Measurements from ENCODE around the gene PTPRT.

The PTPRT gene

GRCh38 chr20:42432496-42433334 is 757.0 kb downstream of the PTPRT start:
- no peaks in the 10 kb centered on the region for H3K36me3 ChIP-seq (ENCODE audit: control insufficient read depth, insufficient read depth, low read length)
- no peaks in the 10 kb centered on the region for H3K9me3 ChIP-seq (ENCODE audit: control insufficient read depth, low read length)
- no peak overlapping the region for H3K4me3 ChIP-seq (ENCODE audit: low read length)
- H3K4me1 ChIP-seq (ENCODE audit: control insufficient read depth, insufficient read depth, low read length) = no peaks in the 10 kb centered on the region
- no peak overlapping the region for H3K9ac ChIP-seq (ENCODE audit: low read length)
- no peaks in the 10 kb centered on the region for H3K27me3 ChIP-seq (ENCODE audit: control insufficient read depth, insufficient read depth, low read length)

GRCh38 chr20:42430598-42430997 is 759.1 kb downstream of the PTPRT start:
- Histone ChIP-seq H3K27me3 (ENCODE audit: control insufficient read depth, insufficient read depth, low read length) (no peaks in the 10 kb centered on the region), H3K4me1 (ENCODE audit: control insufficient read depth, insufficient read depth, low read length) (no peaks in the 10 kb centered on the region), H3K9ac (ENCODE audit: low read length) (no peak overlapping the region), H3K9me3 (ENCODE audit: control insufficient read depth, low read length) (no peaks in the 10 kb centered on the region), H3K36me3 (ENCODE audit: control insufficient read depth, insufficient read depth, low read length) (no peaks in the 10 kb centered on the region), H3K4me3 (ENCODE audit: low read length) (no peak overlapping the region)

GRCh38 chr20:42429761-42430458 is 759.8 kb downstream of the PTPRT start:
- Histone ChIP-seq H3K4me1 (ENCODE audit: control insufficient read depth, insufficient read depth, low read length) (no peaks in the 10 kb centered on the region), H3K36me3 (ENCODE audit: control insufficient read depth, insufficient read depth, low read length) (no peaks in the 10 kb centered on the region), H3K9ac (ENCODE audit: low read length) (no peak overlapping the region), H3K27me3 (ENCODE audit: control insufficient read depth, insufficient read depth, low read length) (no peaks in the 10 kb centered on the region), H3K9me3 (ENCODE audit: control insufficient read depth, low read length) (no peaks in the 10 kb centered on the region), H3K4me3 (ENCODE audit: low read length) (no peak overlapping the region)

GRCh38 chr20:42419814-42420532 is 769.7 kb downstream of the PTPRT start:
- no peaks in the 10 kb centered on the region for H3K36me3 ChIP-seq (ENCODE audit: control insufficient read depth, insufficient read depth, low read length)
- no peaks in the 10 kb centered on the region for H3K9me3 ChIP-seq (ENCODE audit: control insufficient read depth, low read length)
- H3K4me1 ChIP-seq (ENCODE audit: control insufficient read depth, insufficient read depth, low read length) = no peaks in the 10 kb centered on the region
- H3K4me3 ChIP-seq (ENCODE audit: low read length) = no peak overlapping the region
- no peaks in the 10 kb centered on the region for H3K27me3 ChIP-seq (ENCODE audit: control insufficient read depth, insufficient read depth, low read length)
- H3K9ac ChIP-seq (ENCODE audit: low read length) = no peak overlapping the region

- no peaks in the 10 kb centered on the region for H3K36me3 ChIP-seq (ENCODE audit: control insufficient read depth, insufficient read depth, low read length)
- no peaks in the 10 kb centered on the region for H3K9me3 ChIP-seq (ENCODE audit: control insufficient read depth, low read length)
- H3K4me1 ChIP-seq (ENCODE audit: control insufficient read depth, insufficient read depth, low read length) = no peaks in the 10 kb centered on the region
- H3K4me3 ChIP-seq (ENCODE audit: low read length) = no peak overlapping the region
- H3K9ac ChIP-seq (ENCODE audit: low read length) = no peak overlapping the region
- no peaks in the 10 kb centered on the region for H3K27me3 ChIP-seq (ENCODE audit: control insufficient read depth, insufficient read depth, low read length)
These were observed 782.9 kb downstream of the PTPRT start for GRCh38 chr20:42406826-42407225.

- H3K9ac ChIP-seq (ENCODE audit: low read length) = no peak overlapping the region
- H3K9me3 ChIP-seq (ENCODE audit: control insufficient read depth, low read length) = no peaks in the 10 kb centered on the region
- H3K27me3 ChIP-seq (ENCODE audit: control insufficient read depth, insufficient read depth, low read length) = no peaks in the 10 kb centered on the region
- no peak overlapping the region for H3K4me3 ChIP-seq (ENCODE audit: low read length)
- H3K4me1 ChIP-seq (ENCODE audit: control insufficient read depth, insufficient read depth, low read length) = no peaks in the 10 kb centered on the region
- H3K36me3 ChIP-seq (ENCODE audit: control insufficient read depth, insufficient read depth, low read length) = no peaks in the 10 kb centered on the region
These were observed 787.3 kb downstream of the PTPRT start for GRCh38 chr20:42402455-42402854.

- Histone ChIP-seq H3K4me3 (ENCODE audit: low read length) (no peak overlapping the region), H3K36me3 (ENCODE audit: control insufficient read depth, insufficient read depth, low read length) (no peaks in the 10 kb centered on the region), H3K9ac (ENCODE audit: low read length) (no peak overlapping the region)
These were observed 788.1 kb downstream of the PTPRT start for GRCh38 chr20:42401613-42402012.

GRCh38 chr20:42399802-42400201 is 789.9 kb downstream of the PTPRT start:
- no peaks in the 10 kb centered on the region for H3K9me3 ChIP-seq (ENCODE audit: control insufficient read depth, low read length)
- H3K9ac ChIP-seq (ENCODE audit: low read length) = no peak overlapping the region
- no peaks in the 10 kb centered on the region for H3K36me3 ChIP-seq (ENCODE audit: control insufficient read depth, insufficient read depth, low read length)
- H3K4me1 ChIP-seq (ENCODE audit: control insufficient read depth, insufficient read depth, low read length) = no peaks in the 10 kb centered on the region
- H3K27me3 ChIP-seq (ENCODE audit: control insufficient read depth, insufficient read depth, low read length) = no peaks in the 10 kb centered on the region
- no peak overlapping the region for H3K4me3 ChIP-seq (ENCODE audit: low read length)

More at GRCh38 chr20:42401613-42402012, 788.1 kb downstream of the PTPRT start:
- H3K27me3 ChIP-seq (ENCODE audit: control insufficient read depth, insufficient read depth, low read length) = no peaks in the 10 kb centered on the region
- H3K9me3 ChIP-seq (ENCODE audit: control insufficient read depth, low read length) = no peaks in the 10 kb centered on the region
- H3K4me1 ChIP-seq (ENCODE audit: control insufficient read depth, insufficient read depth, low read length) = no peaks in the 10 kb centered on the region

- no peaks in the 10 kb centered on the region for H3K4me1 ChIP-seq (ENCODE audit: control insufficient read depth, insufficient read depth, low read length)
- H3K36me3 ChIP-seq (ENCODE audit: control insufficient read depth, insufficient read depth, low read length) = no peaks in the 10 kb centered on the region
- H3K9ac ChIP-seq (ENCODE audit: low read length) = no peak overlapping the region
- H3K27me3 ChIP-seq (ENCODE audit: control insufficient read depth, insufficient read depth, low read length) = no peaks in the 10 kb centered on the region
- H3K9me3 ChIP-seq (ENCODE audit: control insufficient read depth, low read length) = no peaks in the 10 kb centered on the region
- no peak overlapping the region for H3K4me3 ChIP-seq (ENCODE audit: low read length)
These were observed 797.3 kb downstream of the PTPRT start for GRCh38 chr20:42392442-42392841.

- Histone ChIP-seq H3K36me3 (ENCODE audit: control insufficient read depth, insufficient read depth, low read length) (no peaks in the 10 kb centered on the region), H3K27me3 (ENCODE audit: control insufficient read depth, insufficient read depth, low read length) (no peaks in the 10 kb centered on the region), H3K4me1 (ENCODE audit: control insufficient read depth, insufficient read depth, low read length) (no peaks in the 10 kb centered on the region), H3K9ac (ENCODE audit: low read length) (no peak overlapping the region), H3K9me3 (ENCODE audit: control insufficient read depth, low read length) (no peaks in the 10 kb centered on the region), H3K4me3 (ENCODE audit: low read length) (no peak overlapping the region)
These were observed 797.9 kb downstream of the PTPRT start for GRCh38 chr20:42391807-42392206.

GRCh38 chr20:42380287-42380686 is 809.4 kb downstream of the PTPRT start:
- Histone ChIP-seq H3K4me1 (ENCODE audit: control insufficient read depth, insufficient read depth, low read length) (no peaks in the 10 kb centered on the region), H3K4me3 (ENCODE audit: low read length) (no peak overlapping the region), H3K9ac (ENCODE audit: low read length) (no peak overlapping the region), H3K27me3 (ENCODE audit: control insufficient read depth, insufficient read depth, low read length) (no peaks in the 10 kb centered on the region), H3K9me3 (ENCODE audit: control insufficient read depth, low read length) (no peaks in the 10 kb centered on the region), H3K36me3 (ENCODE audit: control insufficient read depth, insufficient read depth, low read length) (no peaks in the 10 kb centered on the region)

GRCh38 chr20:42379385-42379784 is 810.3 kb downstream of the PTPRT start:
- H3K9ac ChIP-seq (ENCODE audit: low read length) = no peak overlapping the region
- no peaks in the 10 kb centered on the region for H3K4me1 ChIP-seq (ENCODE audit: control insufficient read depth, insufficient read depth, low read length)
- no peaks in the 10 kb centered on the region for H3K36me3 ChIP-seq (ENCODE audit: control insufficient read depth, insufficient read depth, low read length)
- no peaks in the 10 kb centered on the region for H3K27me3 ChIP-seq (ENCODE audit: control insufficient read depth, insufficient read depth, low read length)
- H3K9me3 ChIP-seq (ENCODE audit: control insufficient read depth, low read length) = no peaks in the 10 kb centered on the region
- H3K4me3 ChIP-seq (ENCODE audit: low read length) = no peak overlapping the region
